Uterus (tissue), 4 donors: ENCODE measurements around the gene KCNIP3. TPM values are rescaled to one million over a fixed set of nuclear protein-coding genes. Genes with fewer than 3 reads are reported as not detected.

Experiments used
- DNase-seq, 2 donors: peaks; one replicate each; pipeline ENCODE4 v3.0.0-alpha.2; 2019 to 2020
- H3K27ac ChIP-seq, 2 donors: fragments of 200-600 bp; sonication (generic); 1 replicate in 1 of 2; 2 replicates in 1 of 2; pipeline ENCODE4 v1.5.1; 2016 to 2018
- H3K27me3 ChIP-seq, 2 donors: fragments of 200-600 bp; sonication (generic); one replicate each; pipeline ENCODE4 v1.5.1; 2018 to 2019; ENCODE audit warnings: control low read depth in 1 of 2
- H3K36me3 ChIP-seq, 2 donors: fragments of 200-600 bp; sonication (generic); one replicate each; pipeline ENCODE4 v1.5.1; 2019; ENCODE audit warnings: control low read depth in 1 of 2
- H3K4me1 ChIP-seq, 2 donors: fragments of 200-600 bp; sonication (generic); one replicate each; pipeline ENCODE4 v1.5.1; 2018 to 2019; ENCODE audit warnings: control low read depth in 1 of 2
- H3K4me3 ChIP-seq, 2 donors: fragments of 200-600 bp; sonication (generic); 1 replicate in 1 of 2; 2 replicates in 1 of 2; pipeline ENCODE4 v1.5.1; 2018 to 2019; ENCODE audit warnings: mild to moderate bottlenecking in 1 of 2
- H3K9me3 ChIP-seq, 2 donors: fragments of 200-600 bp; sonication (generic); one replicate each; pipeline ENCODE4 v1.5.1; 2019; ENCODE audit warnings: control low read depth in 1 of 2
- CTCF ChIP-seq, 4 experiments: fragments of 200-600 bp in 2 of 4; fragments of 450-650 bp in 2 of 4; sonication (generic) in 2 of 4; IDR thresholded peaks; one replicate each; pipeline ENCODE4 v1.5.1; 2016 to 2019; ENCODE audit warnings: antibody characterized with exemption in 4 of 4, mild to moderate bottlenecking in 2 of 4, moderate library complexity in 1 of 4
- POLR2A ChIP-seq, 2 donors: fragments of 450-650 bp; IDR thresholded peaks; one replicate each; pipeline ENCODE4 v1.6.1; 2016; ENCODE audit warnings: antibody characterized with exemption in 2 of 2, mild to moderate bottlenecking in 1 of 2, moderate library complexity in 1 of 2
- intact Hi-C: fragments of 100-400 bp; cut with DNase I; formaldehyde crosslinking; loops from one replicate; pipeline ENCODE4 v1.15.1; 2023; ENCODE audit warnings: low total_unique reads
- total RNA-seq, 4 donors: library from RNA; depleted of rRNA in 3 of 4; stranded (reverse); fragments of >200 nt in 3 of 4; gene quantifications; one replicate each; pipeline versions ENCODE4 v1.1.0 to v1.2.4, GENCODE V29; 2014 to 2023
- donor health status: DM: yes; HTN: yes; CAD: no.

KCNIP3 gene
- 10 to 100 TPM in 2 of 4 donors, 1 to 10 TPM in 2; 1.5 to 18.3 (median 10.8) TPM for total RNA-seq

GRCh38 chr2:95296880-95297487 is at the start of gene KCNIP3:
Gene KCNIP3, plus strand, starts transcription at chr2:95297347. Its CDS starts 92 bp downstream, at chr2:95297439.
- no peak for DNase-seq
- intact Hi-C loops: no loop called here
- Histone ChIP-seq H3K36me3 (no peaks in the 10 kb centered on the region), H3K9me3 (no peaks in the 10 kb centered on the region), H3K27ac (no peak within 1 kb of the TSS), H3K4me3 (no peak within 1 kb of the TSS), H3K27me3 (no peaks in the 10 kb centered on the region), H3K4me1 (no peaks in the 10 kb centered on the region)
- TF ChIP-seq POLR2A (IDR thresholded peaks at IDR 0.05): no peak
- TF ChIP-seq CTCF (IDR thresholded peaks at IDR 0.05): no peak

DNA sequence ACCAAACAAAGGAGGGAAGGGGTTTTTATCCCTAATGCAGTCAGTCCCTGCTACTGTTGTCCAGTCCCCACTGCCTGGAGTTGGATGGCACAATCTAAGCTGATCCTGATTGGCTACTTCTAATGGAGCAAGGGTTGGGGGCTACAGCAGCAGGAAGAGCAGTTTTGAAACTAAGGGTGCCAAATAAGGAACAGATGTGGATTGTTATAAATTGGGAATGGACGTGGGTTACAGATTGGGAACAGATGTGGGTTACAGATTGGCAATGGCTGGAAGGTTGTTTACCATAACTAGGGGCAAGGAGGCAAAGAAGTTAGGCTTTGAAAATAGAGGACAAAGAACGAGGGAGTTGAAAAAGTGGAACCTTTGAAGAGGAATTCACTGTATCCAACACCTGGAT is 38.9 kb upstream of the KCNIP3 start:
- Histone ChIP-seq H3K36me3 (no peaks in the 10 kb centered on the region), H3K4me1 (no peaks in the 10 kb centered on the region), H3K9me3 (no peaks in the 10 kb centered on the region), H3K4me3 (no peak overlapping the region), H3K27me3 (no peaks in the 10 kb centered on the region), H3K27ac (no peak overlapping the region)
- intact Hi-C loops: no loop called here
- DNase-seq: no peak
- no peak for TF ChIP-seq CTCF (IDR thresholded peaks at IDR 0.05)

GRCh38 chr2:95260028-95261023 is 36.8 kb upstream of the KCNIP3 start:
- intact Hi-C loops: no loop called here
- TF ChIP-seq CTCF (IDR thresholded peaks at IDR 0.05) (no peak), POLR2A (IDR thresholded peaks at IDR 0.05) (no peak)
- Histone ChIP-seq H3K9me3 (no peaks in the 10 kb centered on the region), H3K27ac (no peak overlapping the region), H3K36me3 (no peaks in the 10 kb centered on the region), H3K4me1 (no peaks in the 10 kb centered on the region), H3K4me3 (no peak overlapping the region), H3K27me3 (no peaks in the 10 kb centered on the region)
- DNase-seq: no peak

DNA sequence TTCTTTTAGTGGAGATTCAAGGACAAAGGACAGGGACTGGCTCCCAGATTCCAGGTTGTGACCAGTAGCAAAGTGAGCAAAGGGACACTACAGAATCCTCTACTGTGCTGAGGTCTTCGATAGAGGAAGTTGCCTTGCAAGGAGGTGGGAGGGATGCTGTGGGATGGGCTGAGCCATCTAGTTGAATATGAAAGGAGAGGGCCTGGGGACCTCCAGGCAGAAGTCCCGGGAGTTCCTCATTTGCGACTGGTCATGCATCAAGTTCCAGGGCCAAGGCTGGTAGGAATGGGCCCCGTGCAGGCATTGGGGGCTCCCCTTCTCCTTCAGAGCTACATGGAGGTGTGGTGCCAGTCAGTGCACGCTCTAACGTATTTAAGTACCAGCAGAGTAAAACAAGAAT is 35.5 kb upstream of the KCNIP3 start:
- H3K27me3 ChIP-seq: no peaks in the 10 kb centered on the region
- TF ChIP-seq CTCF (IDR thresholded peaks at IDR 0.05): no peak
- TF ChIP-seq POLR2A (IDR thresholded peaks at IDR 0.05): no peak
- H3K4me1 ChIP-seq: no peaks in the 10 kb centered on the region
- no peaks in the 10 kb centered on the region for H3K9me3 ChIP-seq
- no peak for DNase-seq
- no peaks in the 10 kb centered on the region for H3K36me3 ChIP-seq
- H3K4me3 ChIP-seq: no peak overlapping the region
- H3K27ac ChIP-seq: no peak overlapping the region
- intact Hi-C loops: no loop called here
